Measurements from ENCODE around the gene PDPN. TPM values are rescaled to one million over a fixed set of nuclear protein-coding genes. Genes with fewer than 3 reads are reported as not detected.

Gene PDPN
- total and polyA plus RNA-seq, 2 experiments from 2014 or later: 1.1 to 1.8 TPM

DNA sequence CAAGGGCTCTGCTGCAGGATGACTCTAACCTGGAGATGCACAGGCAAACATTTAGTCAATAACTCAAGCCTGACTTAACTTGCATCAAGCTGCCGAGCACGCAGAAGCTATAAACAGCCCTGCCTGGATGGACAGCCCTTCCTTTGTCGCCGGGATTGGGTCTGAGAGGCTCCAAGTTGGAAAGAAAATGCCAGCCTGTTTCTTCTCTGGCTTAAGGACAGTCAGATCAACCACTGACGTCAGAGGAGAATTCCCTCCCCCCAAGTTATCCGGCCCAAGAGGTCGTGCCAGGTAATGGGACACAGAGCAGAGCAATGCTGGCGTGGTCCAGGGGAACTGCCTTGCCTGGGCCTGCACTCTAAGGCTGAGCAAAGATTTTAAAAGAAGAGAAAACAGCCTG, 42.8 kb upstream of the PDPN start:
- in situ Hi-C loops (cut with MboI): no loop called here
- TF ChIP-seq EZH2 (IDR thresholded peaks at IDR 0.05; ENCODE audit: insufficient read depth, poor library complexity, severe bottlenecking): no peak
- no peak for TF ChIP-seq EZH2phosphoT487 (IDR thresholded peaks at IDR 0.05; ENCODE audit: insufficient read depth, low read depth)
- no peaks in the 10 kb centered on the region for H3K27me3 ChIP-seq (replicated peaks; ENCODE audit: insufficient read depth)
- H4K20me1 ChIP-seq (ENCODE audit: insufficient read depth): no peaks in the 10 kb centered on the region
- H3K9ac ChIP-seq: no peak overlapping the region
- no peak overlapping the region for H3K4me3 ChIP-seq
- no peak overlapping the region for H2AFZ ChIP-seq
- DNase-seq: peak; percentile 2
- H3K9me2 ChIP-seq (ENCODE audit: insufficient read depth): no peaks in the 10 kb centered on the region
- no peaks in the 10 kb centered on the region for H3K4me1 ChIP-seq (ENCODE audit: insufficient read depth)
- no peaks in the 10 kb centered on the region for H3F3A ChIP-seq (ENCODE audit: insufficient read depth)
- no peaks in the 10 kb centered on the region for H3K79me2 ChIP-seq (ENCODE audit: insufficient read depth)
- 4 to 6% methylated on average over 8 of the region's 8 CpGs for WGBS, 2 experiments (ENCODE audit: low coverage in 1 of 2, low lambda C conversion rate in 2 of 2, missing lambda C conversion rate in 2 of 2)
- no peak overlapping the region for H3K4me2 ChIP-seq (ENCODE audit: unreplicated experiment)
- H3K9me3 ChIP-seq (ENCODE audit: low read depth): no peaks in the 10 kb centered on the region
- no peak overlapping the region for H3K27ac ChIP-seq
- H3K36me3 ChIP-seq (ENCODE audit: low read depth): no peaks in the 10 kb centered on the region

DNA sequence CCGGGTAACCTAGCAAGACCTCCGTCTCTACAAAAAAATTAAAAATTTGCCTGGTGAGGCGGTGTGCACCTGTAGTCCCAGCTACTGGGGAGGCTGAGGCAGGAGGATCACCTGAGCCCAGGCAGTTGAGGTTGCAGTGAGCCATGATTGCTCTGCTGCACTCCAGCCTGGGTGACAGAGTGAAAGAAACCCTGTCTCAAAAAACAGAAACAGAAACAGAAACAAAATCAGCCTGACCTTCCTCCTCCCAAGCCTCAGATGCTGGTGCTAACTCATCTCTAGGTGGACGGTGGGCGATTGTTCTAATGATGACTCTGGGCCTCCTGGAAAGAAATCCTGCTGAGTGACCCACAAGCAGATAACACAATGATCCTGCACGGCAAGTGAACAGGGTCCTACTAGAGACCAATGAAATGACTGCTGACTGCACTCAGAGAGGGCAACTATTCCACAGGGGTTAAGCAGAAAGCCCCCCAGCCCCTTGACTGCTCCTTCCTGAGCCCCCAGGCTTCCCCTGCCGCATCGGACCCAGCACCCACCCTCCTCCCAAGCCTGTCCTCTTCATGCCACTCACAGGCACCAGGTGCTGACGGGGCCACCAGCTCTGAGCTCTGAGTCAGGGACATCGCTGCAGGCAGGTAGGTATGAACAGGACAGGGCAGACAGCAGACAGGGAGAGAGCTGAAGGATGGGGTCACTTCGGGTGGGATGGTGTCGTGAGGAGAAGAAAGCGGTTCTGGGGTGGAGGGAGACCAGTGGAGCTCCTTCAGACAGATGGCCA, 42.0 kb upstream of the PDPN start:
- Histone ChIP-seq H3K4me2 (ENCODE audit: unreplicated experiment) (no peak overlapping the region), H3K79me2 (ENCODE audit: insufficient read depth) (no peaks in the 10 kb centered on the region), H3K36me3 (ENCODE audit: low read depth) (no peaks in the 10 kb centered on the region), H2AFZ (no peak overlapping the region), H4K20me1 (ENCODE audit: insufficient read depth) (no peaks in the 10 kb centered on the region), H3K4me1 (ENCODE audit: insufficient read depth) (no peaks in the 10 kb centered on the region), H3F3A (ENCODE audit: insufficient read depth) (no peaks in the 10 kb centered on the region), H3K4me3 (no peak overlapping the region), H3K27ac (no peak overlapping the region), H3K9me3 (ENCODE audit: low read depth) (no peaks in the 10 kb centered on the region), H3K9me2 (ENCODE audit: insufficient read depth) (no peaks in the 10 kb centered on the region), H3K27me3 (replicated peaks; ENCODE audit: insufficient read depth) (no peaks in the 10 kb centered on the region), H3K9ac (no peak overlapping the region)
- WGBS, 2 experiments (ENCODE audit: low coverage in 1 of 2, low lambda C conversion rate in 2 of 2, missing lambda C conversion rate in 2 of 2): 68 to 69% methylated on average over 13 of the region's 13 CpGs
- TF ChIP-seq EZH2phosphoT487 (IDR thresholded peaks at IDR 0.05; ENCODE audit: insufficient read depth, low read depth) (no peak), EZH2 (IDR thresholded peaks at IDR 0.05; ENCODE audit: insufficient read depth, poor library complexity, severe bottlenecking) (no peak)
- no peak for DNase-seq
- in situ Hi-C loops (cut with MboI): no loop called here

GRCh38 chr1:13543451-13544220, 40.0 kb upstream of the PDPN start:
- WGBS, 2 experiments (ENCODE audit: low coverage in 1 of 2, low lambda C conversion rate in 2 of 2, missing lambda C conversion rate in 2 of 2): 5 to 8% methylated on average over 20 of the region's 20 CpGs
- Histone ChIP-seq H4K20me1 (ENCODE audit: insufficient read depth) (no peaks in the 10 kb centered on the region), H3K27me3 (replicated peaks; ENCODE audit: insufficient read depth) (no peaks in the 10 kb centered on the region), H2AFZ (peak overlapping the region; percentile 4; the same call in 1 of the 2 replicates), H3F3A (ENCODE audit: insufficient read depth) (no peaks in the 10 kb centered on the region), H3K27ac (no peak overlapping the region), H3K79me2 (ENCODE audit: insufficient read depth) (no peaks in the 10 kb centered on the region), H3K9ac (peak overlapping the region; percentile 41; the same call in 1 of the 2 replicates), H3K9me2 (ENCODE audit: insufficient read depth) (no peaks in the 10 kb centered on the region), H3K4me3 (0 out of 2 replicates have a peak overlapping the region, but pooled peaks have one; percentile 15), H3K9me3 (ENCODE audit: low read depth) (no peaks in the 10 kb centered on the region), H3K4me1 (ENCODE audit: insufficient read depth) (no peaks in the 10 kb centered on the region), H3K4me2 (ENCODE audit: unreplicated experiment) (peak overlapping the region; percentile 6), H3K36me3 (ENCODE audit: low read depth) (no peaks in the 10 kb centered on the region)
- TF ChIP-seq EZH2phosphoT487 (IDR thresholded peaks at IDR 0.05; ENCODE audit: insufficient read depth, low read depth): no peak
- TF ChIP-seq EZH2 (IDR thresholded peaks at IDR 0.05; ENCODE audit: insufficient read depth, poor library complexity, severe bottlenecking): no peak
- peak; percentile 67 for DNase-seq
- in situ Hi-C loops (cut with MboI): no loop called here

DNA sequence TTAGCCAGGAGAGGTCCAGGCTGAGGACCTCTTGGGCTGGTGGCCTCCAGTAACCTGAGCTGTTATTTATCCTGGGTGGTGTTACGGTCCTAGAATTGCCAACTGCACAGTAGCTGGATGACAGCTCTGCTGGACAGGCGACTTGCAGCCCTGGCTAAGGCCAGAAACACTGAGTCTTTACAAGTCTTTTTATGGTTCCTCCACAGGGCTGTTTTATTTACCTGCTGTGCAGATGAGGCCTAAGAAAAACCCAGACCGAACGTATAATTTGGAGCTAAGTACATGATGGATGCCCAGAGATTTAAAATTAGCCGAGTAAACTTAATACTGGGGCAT, 39.4 kb upstream of the PDPN start:
- Histone ChIP-seq H3F3A (ENCODE audit: insufficient read depth) (no peaks in the 10 kb centered on the region), H3K27ac (no peak overlapping the region), H3K9ac (no peak overlapping the region), H3K27me3 (replicated peaks; ENCODE audit: insufficient read depth) (no peaks in the 10 kb centered on the region), H2AFZ (no peak overlapping the region), H3K36me3 (ENCODE audit: low read depth) (no peaks in the 10 kb centered on the region), H3K4me1 (ENCODE audit: insufficient read depth) (no peaks in the 10 kb centered on the region), H3K9me3 (ENCODE audit: low read depth) (no peaks in the 10 kb centered on the region), H3K4me2 (ENCODE audit: unreplicated experiment) (no peak overlapping the region), H3K79me2 (ENCODE audit: insufficient read depth) (no peaks in the 10 kb centered on the region), H3K4me3 (no peak overlapping the region), H3K9me2 (ENCODE audit: insufficient read depth) (no peaks in the 10 kb centered on the region), H4K20me1 (ENCODE audit: insufficient read depth) (no peaks in the 10 kb centered on the region)
- no peak for DNase-seq
- WGBS, 2 experiments (ENCODE audit: low coverage in 1 of 2, low lambda C conversion rate in 2 of 2, missing lambda C conversion rate in 2 of 2): 19 to 21% methylated on average over 5 of the region's 5 CpGs
- in situ Hi-C loops (cut with MboI): no loop called here
- TF ChIP-seq EZH2phosphoT487 (IDR thresholded peaks at IDR 0.05; ENCODE audit: insufficient read depth, low read depth): no peak
- no peak for TF ChIP-seq EZH2 (IDR thresholded peaks at IDR 0.05; ENCODE audit: insufficient read depth, poor library complexity, severe bottlenecking)
